Psoas muscle (tissue), 8 donors: ENCODE results near the gene SSBP2. TPM values are rescaled to one million over a fixed set of nuclear protein-coding genes. Genes with fewer than 3 reads are reported as not detected.

Experiments
- ATAC-seq, 4 donors: fragments of 200-7000 bp; cut with Tn5 transposase; one replicate each; pipeline ENCODE4 v1.9.1; 2020; ENCODE audit warnings: moderate library complexity in 3 of 4, mild to moderate bottlenecking in 2 of 4
- DNase-seq, 2 donors: peaks; one replicate each; pipeline ENCODE4 v3.0.0-alpha.2; 2020
- H3K27ac ChIP-seq: fragments of 200-600 bp; one replicate; pipeline ENCODE4 v1.8.0; 2022
- H3K27me3 ChIP-seq, 3 donors: fragments of 200-600 bp in 1 of 3; one replicate each; pipeline versions ENCODE4 v1.6.1 to v1.8.0; 2013 to 2022; ENCODE audit warnings: low read length in 2 of 3, mild to moderate bottlenecking in 2 of 3, moderate library complexity in 1 of 3; ENCODE audit not compliant: insufficient read depth in 3 of 3
- H3K36me3 ChIP-seq, 2 donors: fragments of 200-600 bp in 1 of 2; one replicate each; pipeline versions ENCODE4 v1.6.1 to v1.8.0; 2013 to 2022; ENCODE audit warnings: low read depth in 1 of 2, mild to moderate bottlenecking in 1 of 2, moderate library complexity in 1 of 2; ENCODE audit not compliant: insufficient read depth in 1 of 2
- H3K4me1 ChIP-seq: fragments of 200-600 bp; one replicate; pipeline ENCODE4 v1.8.0; 2022
- H3K4me3 ChIP-seq: fragments of 200-600 bp; one replicate; pipeline ENCODE4 v1.8.0; 2022; ENCODE audit warnings: mild to moderate bottlenecking
- H3K9me3 ChIP-seq: fragments of 200-600 bp; one replicate; pipeline ENCODE4 v1.8.0; 2022
- CTCF ChIP-seq: fragments of 200-600 bp; IDR thresholded peaks from one replicate; pipeline ENCODE4 v1.8.0; 2022; ENCODE audit warnings: antibody characterized with exemption
- WGBS, 3 donors: extraction: QIAGEN DNeasy Blood & Tissue Kit; methylation state at CpG; one replicate each; pipeline versions ENCODE4 v1.1.6 to v1.1.7; 2013; 5-methylcytosine and 5-hydroxymethylcytosine counted together
- intact Hi-C, 2 donors: fragments of 100-400 bp; cut with DNase I; formaldehyde crosslinking; loops; one replicate each; pipeline versions ENCODE4 v1.11.0 to v1.14.2; 2022
- polyA plus RNA-seq, 3 donors: library from polyadenylated mRNA; stranded (reverse); fragments of 200-250 nt; gene quantifications; one replicate each; pipeline ENCODE4 v1.2.3, GENCODE V29; 2013
- total RNA-seq, 4 donors: library from RNA; stranded (reverse); fragmentation: NEBNext Ultra II Directional in 2 of 4; extraction: Animal tissue kit (Norgen Biotek cat#: 25700) in 2 of 4; gene quantifications; one replicate each; pipeline versions ENCODE4 v1.2.1 to v1.2.4, GENCODE V29; 2021 to 2023
- donor health status: healthy with polysubstance abuse.
- donor health status: DM: no; HTN: no; CAD: no; lungs with moderate emphysema.
- donor health status: Bipolar disorder and iron deficiency.
- donor health status: healthy.
- donor health status: DM: yes; HTN: yes; CAD: no.
- donor health status: DM: no; HTN: no; CAD: no.
- donor health status: DM: no; HTN: no; CAD: no.
- donor health status: DM: yes; HTN: yes; CAD: no.

The SSBP2 gene
- total and polyA plus RNA-seq, 7 donors = 18.2 to 42.6 (median 25.3) TPM

DNA sequence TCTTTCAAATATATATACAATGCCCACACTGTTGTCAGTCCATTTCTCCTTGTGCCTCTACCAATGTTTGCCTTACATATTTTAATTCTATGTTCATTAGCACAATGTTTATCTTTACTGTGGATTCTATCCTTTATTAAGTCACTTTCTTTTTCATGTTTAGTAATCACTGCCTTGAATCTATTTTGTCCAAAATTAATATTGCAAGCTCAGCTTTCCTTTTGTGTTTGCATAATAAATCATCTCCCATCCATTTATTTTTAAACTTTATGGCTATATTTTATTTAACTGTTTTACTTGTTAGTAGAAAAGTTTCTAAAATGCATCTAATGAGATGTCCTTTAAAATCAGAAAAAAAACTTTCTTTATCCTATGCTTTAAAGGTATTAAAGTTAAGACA is 230.1 kb downstream of the SSBP2 start:
- Histone ChIP-seq H3K27me3 (no peaks in the 10 kb centered on the region), H3K4me3 (no peak overlapping the region), H3K36me3 (no peaks in the 10 kb centered on the region), H3K4me1 (peaks cover 16% of the 10 kb centered on the region), H3K27ac (no peak overlapping the region), H3K9me3 (no peaks in the 10 kb centered on the region)
- no peak for DNase-seq
- intact Hi-C loops = no loop called here
- TF ChIP-seq CTCF = no peak
- ATAC-seq = no peak

DNA sequence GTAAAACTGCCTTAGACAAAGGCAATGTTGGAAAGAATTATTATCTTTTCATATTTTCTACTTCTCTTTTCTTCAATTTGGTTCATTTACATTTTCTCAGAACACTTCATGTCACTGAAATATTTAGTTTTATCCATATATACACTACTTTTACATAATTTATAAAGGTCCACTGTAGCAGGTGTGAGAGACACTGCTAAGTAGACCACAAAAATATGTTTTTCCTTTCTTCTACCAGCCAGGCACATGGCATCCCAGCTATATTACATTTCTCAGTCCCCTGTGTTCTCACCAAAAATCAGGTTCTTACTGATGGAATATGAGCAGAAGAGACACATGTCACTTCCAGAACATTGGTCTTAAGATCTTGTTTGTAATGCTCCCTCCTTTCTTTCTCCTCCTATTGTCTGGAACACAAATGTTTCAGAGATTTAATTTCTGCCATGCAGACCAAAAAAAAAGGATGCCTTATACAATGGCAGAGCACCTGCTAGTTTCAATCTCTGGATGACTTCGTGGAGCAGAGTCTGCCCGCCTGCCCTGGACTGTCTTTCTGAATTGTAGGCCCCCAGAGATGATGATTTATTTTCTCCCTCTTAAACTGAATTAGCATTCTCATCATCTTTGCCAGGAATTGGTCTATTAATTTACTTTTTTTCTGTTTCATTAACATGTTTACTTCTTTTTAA is 231.5 kb downstream of the SSBP2 start:
- Histone ChIP-seq H3K9me3 (no peaks in the 10 kb centered on the region), H3K27me3 (no peaks in the 10 kb centered on the region), H3K27ac (no peak overlapping the region), H3K36me3 (no peaks in the 10 kb centered on the region), H3K4me3 (no peak overlapping the region), H3K4me1 (peaks cover 9% of the 10 kb centered on the region)
- DNase-seq = no peak
- no peak for ATAC-seq
- no peak for TF ChIP-seq CTCF
- 63 to 75% (median 74%) methylated on average over 2 of the region's 2 CpGs for whole genome bisulfite sequencing, 3 donors
- intact Hi-C loops = loop anchor here in 1 of 2 donors (5.0 to 10.0 kb wide), 2 partner anchors 223 to 455 kb away; partner anchors contain the start of gene ATG10

GRCh38 chr5:81517462-81517861 is 233.4 kb downstream of the SSBP2 start:
- ATAC-seq = no peak
- Histone ChIP-seq H3K27ac (no peak overlapping the region), H3K4me1 (peaks cover 2% of the 10 kb centered on the region), H3K36me3 (no peaks in the 10 kb centered on the region), H3K4me3 (no peak overlapping the region), H3K9me3 (no peaks in the 10 kb centered on the region), H3K27me3 (no peaks in the 10 kb centered on the region)
- no peak for DNase-seq
- no peak for TF ChIP-seq CTCF
- intact Hi-C loops = loop anchor here in 1 of 2 donors (5.0 to 10.0 kb wide), 2 partner anchors 225 to 457 kb away; partner anchors contain the start of gene ATG10

DNA sequence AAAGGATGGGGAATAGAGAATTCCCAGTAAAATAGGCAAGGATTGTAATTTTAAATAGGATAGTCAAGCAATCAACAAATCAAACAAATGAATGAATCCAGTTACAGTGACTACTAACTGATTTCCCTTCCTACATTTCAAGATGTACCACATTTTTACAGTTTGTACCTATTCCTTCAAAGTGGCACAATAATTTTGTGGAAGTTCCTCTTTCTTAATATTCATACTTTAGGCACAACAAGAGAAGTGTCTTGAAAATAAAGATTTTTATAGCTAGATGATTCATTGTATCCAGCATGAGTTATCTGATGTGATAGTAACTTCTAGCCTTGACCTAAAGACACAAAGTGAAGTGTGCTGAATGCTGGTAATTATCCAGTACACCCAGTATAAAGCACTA is 234.8 kb downstream of the SSBP2 start:
- no peak for ATAC-seq
- H3K9me3 ChIP-seq = no peaks in the 10 kb centered on the region
- intact Hi-C loops = loop anchor here in 1 of 2 donors (5.0 to 10.0 kb wide), 2 partner anchors 226 to 459 kb away; partner anchors contain the start of gene ATG10

More for the DNA sequence above, 234.8 kb downstream of the SSBP2 start:
- no peaks in the 10 kb centered on the region for H3K27me3 ChIP-seq
- no peak overlapping the region for H3K4me3 ChIP-seq
- no peak for TF ChIP-seq CTCF
- DNase-seq = no peak
- H3K27ac ChIP-seq = no peak overlapping the region
- peaks cover 0 to 2% of the 10 kb centered on the region in 2 donors for H3K36me3 ChIP-seq
- no peaks in the 10 kb centered on the region for H3K4me1 ChIP-seq
